GM18909 (cell line): ENCODE measurements around the gene TECR.
A peak's percentile ranks its signal among the peaks of the same experiment; 100 is the strongest.
"Not testable (repeated sequence)": the region's sequence is repeated elsewhere in the genome, so short reads cannot be mapped to it uniquely, and the experiment has no call there.

Source experiments
- ATAC-seq: cut with Tn5 transposase; IDR thresholded peaks from one replicate; pipeline ENCODE4 v1.9.1; 2021; ENCODE audit warnings: mild to moderate bottlenecking; ENCODE audit not compliant: unreplicated experiment, poor library complexity

Gene TECR

DNA sequence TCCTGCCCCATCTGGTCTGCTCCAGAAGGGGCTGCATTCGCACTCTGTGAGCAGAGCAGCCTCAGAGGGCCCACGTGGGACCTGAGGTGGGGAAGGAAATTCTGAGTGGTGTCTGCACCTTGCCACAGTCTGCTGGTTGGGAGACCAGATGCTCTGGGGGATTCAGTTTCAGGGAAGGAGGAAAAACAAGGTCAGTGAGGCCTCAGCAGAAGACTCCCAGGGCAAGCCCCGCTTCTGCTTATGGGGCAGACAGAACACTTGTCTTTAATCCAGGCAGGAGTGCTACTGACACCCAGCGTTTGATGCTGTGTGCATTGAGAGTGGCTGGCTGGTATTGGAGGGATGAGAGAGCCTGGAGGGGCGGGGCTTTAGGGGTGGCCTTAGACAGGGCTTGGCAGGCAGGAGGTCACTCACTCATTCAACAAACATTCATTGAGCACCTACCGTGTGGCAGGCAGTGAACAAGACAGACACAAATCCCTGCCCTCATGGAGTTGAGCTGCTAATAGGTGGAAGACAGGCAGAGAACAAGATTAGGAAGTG lies 48.6 kb downstream of the TECR start:
- no peak for ATAC-seq

DNA sequence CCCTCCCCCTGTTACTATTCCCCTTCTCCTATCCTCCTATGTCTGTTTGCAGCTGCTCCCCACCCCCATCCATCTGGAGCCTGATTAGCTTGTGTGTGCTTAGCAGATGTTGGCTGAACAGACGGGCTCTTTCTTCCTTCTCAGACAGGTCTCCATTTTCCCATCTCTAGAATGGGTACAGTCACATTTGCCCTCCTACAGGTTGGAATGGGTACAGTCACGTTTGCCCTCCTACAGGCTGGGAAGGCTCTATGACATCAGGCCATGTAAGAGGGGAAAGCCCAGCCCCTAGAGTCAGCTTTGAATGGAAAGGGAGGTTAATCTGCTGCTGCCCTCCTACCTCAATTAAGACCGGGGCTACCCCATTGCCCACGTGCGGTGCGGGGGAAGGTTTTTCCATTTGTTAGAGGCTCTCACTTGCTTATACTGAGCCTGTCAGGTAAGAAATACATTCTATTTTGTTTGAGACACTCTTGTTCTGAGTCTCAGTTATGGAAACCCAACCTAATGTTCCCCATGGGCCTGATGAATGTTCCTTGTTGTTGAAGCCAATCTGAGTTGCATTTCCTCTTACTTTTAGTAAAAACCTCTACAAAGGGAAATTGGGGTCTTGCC lies 51.3 kb downstream of the TECR start:
- ATAC-seq: no peak

DNA sequence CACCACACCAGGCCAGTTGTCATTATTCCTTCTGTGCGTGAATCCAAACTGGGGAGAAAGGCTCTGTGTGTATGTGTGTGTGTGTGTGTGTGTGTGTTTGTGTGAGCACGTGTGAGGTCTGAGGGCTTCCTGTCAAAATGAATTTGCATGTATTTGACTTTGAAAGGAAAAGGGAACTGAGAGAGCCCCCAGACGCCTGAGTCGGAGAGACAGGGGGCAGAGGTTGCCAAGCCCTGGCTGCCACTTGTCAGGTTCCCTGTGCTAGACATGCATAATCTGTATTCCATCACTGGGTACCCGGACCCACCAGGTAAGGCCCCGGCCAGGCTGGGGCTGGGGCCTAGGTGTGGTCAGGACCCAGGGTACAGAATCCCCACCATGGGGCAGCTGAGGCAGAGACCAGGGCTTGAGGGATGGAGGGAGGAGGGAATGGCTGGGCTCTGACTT lies 53.5 kb downstream of the TECR start, which contains the start of gene CLEC17A:
CLEC17A (plus strand) TSS at position 191 of the 447 bp plus-strand sequence; CDS start at position 268, 77 bp downstream.
- ATAC-seq: peak; percentile 36

DNA sequence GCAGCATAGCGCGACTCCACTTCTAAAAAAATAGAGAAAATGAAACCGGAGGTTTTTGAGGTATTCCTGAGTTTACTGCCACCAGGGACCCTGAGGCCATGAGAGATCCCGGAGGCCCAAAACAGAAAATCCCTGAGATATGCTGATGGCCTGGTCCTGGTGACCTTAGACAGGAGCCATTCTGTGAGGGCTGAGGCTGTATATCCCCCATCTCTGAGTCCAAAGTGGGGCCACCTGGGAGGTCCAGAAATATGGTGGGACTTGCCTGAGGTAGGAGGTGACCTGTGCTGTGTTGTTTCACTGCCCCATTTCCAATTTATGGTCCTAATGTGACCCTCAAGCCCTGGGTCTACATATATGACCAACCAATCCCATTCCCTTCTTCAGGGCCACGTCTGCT lies 55.0 kb downstream of the TECR start:
- not testable (repeated sequence) for ATAC-seq

DNA sequence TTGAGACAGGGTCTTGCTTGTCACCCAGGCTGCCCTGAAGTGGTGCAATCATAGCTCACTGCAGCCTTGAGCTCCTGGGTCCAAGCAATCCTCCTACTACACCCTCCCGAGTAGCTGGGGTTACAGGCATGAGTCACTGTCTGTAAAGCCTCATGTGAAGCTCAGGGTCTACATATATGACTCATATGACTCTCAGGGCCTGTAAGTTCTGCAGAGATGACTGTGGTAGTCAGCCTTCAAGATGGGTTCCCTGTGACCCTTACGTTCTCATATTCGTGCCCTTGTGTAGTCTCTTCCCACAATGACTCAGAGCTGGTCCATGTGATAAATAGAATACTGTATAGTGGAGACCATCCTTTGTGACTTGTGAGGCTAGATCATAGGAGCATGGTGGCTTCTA lies 55.8 kb downstream of the TECR start:
- ATAC-seq: peak; percentile 75

DNA sequence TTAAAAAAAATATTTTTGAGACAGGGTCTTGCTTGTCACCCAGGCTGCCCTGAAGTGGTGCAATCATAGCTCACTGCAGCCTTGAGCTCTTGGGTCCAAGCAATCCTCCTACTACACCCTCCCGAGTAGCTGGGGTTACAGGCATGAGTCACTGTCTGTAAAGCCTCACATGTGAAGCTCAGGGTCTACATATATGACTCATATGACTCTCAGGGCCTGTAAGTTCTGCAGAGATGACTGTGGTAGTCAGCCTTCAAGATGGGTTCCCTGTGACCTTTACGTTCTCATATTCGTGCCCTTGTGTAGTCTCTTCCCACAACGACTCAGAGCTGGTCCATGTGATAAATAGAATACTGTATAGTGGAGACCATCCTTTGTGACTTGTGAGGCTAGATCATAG lies 60.0 kb downstream of the TECR start:
- ATAC-seq: not testable (repeated sequence)

DNA sequence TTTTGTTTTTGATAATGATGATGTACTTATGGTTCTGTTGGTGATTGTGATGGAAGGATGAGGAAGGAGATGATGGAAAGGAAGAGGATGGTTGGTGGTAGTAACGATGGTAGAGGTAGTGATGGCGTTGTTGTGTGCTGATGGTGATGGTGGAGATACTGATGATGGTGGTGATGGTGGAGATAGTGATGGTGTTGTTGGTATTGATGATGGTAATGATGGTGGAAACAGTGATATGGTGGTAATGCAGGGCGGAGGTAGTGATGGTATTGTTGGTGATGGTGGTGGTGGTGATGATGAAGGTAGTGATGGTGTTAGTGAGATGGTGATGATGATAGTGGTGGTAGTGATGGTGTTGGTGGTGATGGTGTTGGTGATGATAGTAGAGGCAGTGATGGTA lies 66.2 kb downstream of the TECR start:
- ATAC-seq: no peak

DNA sequence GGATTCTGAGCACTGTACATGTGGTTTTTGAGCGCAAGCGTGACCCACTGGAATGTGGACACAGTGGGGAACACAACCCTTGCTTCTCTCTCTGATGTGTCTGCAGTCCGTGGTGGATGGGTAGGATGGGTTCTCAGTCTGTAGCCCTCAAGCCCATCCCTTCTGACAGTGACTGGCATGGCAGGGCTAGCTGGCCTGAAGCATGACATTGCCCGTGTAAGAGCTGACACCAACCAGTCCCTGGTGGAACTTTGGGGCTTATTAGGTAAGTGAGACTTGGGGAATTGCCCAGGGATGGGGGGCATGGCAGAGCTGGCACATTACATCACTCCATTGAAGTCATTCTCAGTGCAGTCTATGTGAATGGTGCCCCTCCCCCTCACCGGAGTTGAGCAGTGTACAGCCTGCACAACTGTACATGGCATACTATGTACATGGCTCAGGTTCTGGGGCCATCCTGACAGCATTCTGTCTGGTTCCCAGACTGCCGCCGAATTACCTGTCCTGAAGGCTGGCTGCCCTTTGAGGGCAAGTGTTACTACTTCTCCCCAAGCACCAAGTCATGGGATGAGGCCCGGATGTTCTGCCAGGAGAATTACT lies 70.3 kb downstream of the TECR start:
- no peak for ATAC-seq

DNA sequence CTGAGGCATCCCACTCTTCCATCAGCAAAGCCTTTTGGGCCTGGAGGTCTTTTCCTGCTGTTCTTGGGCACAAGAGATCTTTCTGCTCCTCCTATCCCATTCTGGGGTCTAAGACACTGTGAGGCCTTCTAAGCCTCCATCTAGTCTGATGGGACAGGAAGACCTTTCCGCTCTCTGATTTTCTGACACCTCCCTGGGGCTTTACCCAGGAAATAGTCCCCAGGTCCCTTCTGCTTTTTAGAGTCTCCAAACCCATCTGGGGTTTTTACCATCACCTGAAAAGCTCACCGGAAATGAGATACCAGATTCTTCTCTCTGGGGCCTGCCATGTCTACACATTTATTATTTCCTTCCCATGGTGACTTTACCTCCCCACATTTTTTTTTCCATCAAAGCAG lies 74.6 kb downstream of the TECR start:
- peak; percentile 75 for ATAC-seq

DNA sequence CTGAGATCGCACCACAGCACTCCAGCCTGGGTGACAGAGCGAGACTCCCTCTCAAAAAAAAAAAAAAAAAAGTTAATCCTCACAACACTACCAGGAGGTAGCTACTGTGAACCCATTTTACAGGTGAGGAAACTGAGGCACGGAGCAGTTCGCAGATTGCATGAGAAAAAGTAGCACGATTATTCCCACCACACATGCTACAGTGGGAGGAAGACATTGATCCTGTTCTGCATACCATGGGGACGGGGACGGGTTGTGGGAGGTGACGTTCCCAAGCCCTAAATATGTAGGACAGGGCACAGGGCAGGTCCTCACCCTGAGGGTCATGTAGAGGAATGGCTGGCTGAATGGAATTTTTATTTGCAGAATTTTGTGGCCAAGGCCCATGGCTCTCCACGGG lies 77.2 kb downstream of the TECR start:
- no peak for ATAC-seq

DNA sequence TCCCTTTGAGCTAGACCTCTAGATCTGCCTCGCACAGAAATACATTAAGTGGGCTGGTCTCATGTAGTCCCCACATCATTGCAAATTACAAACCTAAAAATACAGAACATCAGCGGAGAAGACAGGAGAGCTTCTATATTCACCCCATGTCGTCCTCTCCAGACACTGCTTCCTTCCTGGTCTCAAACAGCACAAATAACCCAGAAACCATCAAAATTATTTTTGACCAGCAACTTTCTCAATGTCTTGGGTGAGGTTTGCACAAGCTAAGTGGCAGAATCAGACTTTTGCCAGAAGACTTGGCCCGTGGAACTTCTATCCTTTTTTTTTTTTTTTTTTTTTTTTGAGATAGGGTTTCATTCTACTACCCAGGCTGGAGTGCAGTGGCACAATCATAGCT lies 81.7 kb downstream of the TECR start:
- ATAC-seq: no peak

DNA sequence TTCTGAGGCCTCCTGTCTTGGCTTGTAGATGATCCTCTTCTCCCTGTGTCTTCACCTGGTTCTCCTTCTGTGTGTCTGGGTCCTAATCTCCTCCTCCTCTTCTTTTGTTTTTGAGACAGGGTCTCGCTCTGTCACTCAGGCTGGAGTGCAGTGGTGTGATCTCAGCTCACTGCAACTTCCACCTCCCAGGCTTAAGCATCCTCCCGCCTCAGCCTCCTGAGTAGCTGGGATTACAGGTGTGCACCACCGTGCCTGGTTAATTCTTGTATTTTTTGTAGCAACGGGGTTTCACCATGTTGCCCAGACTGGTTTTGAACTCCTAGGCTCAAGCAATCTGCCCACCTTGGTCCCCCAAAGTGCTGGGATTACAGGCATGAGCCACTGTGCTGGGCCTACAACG lies 82.8 kb downstream of the TECR start:
- ATAC-seq: not testable (repeated sequence)

DNA sequence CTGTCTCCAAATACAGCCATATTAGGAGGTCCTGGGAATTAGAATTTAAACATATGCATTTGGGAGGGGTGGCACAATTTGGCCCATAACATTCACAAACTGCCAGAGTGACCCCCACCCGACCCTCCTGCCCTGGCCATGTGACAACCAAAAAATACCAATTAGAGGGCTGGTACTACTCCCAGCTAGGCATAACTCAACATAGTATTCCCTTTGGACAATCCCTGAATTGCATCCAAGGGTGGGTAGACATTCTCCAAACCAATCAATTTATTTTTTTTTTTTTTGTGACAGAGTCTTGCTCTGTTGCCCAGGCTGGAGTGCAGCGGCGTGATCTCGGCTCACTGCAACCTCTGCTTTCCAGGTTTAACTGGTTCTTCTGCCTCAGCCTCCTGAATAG lies 83.3 kb downstream of the TECR start:
- ATAC-seq: no peak

DNA sequence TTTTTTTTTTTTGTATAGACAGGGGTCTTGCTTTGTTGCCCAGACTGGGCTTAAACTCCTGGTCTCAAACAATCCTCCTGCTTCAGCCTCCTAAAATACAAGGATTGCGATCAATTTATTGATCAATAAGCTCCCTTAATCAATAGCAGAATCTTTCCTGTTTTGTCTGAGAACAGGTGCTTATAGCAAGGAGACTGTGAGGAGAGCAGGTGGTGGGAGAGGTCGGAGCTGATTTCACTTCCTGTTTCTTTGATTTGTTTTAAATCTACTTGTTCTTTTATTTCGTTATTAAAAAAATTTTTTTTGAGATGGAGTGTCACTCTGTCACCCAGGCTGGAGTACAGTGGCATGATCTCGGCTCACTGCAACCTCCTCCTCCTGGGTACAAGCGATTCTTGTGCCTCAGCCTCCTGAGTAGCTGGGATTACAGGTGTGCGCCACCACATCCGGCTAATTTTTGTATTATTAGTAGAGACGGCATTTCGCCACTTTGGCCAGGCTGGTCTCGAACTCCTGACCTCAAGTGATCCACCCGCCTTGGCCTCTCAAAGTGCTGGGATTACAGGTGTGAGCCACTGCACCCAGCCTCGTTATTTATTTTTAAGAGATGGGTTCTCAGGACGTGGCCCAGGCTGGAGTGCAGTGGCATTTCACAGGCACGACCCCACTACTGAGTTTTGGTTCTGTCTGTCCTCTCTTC lies 84.2 kb downstream of the TECR start:
- ATAC-seq: not testable (repeated sequence)

DNA sequence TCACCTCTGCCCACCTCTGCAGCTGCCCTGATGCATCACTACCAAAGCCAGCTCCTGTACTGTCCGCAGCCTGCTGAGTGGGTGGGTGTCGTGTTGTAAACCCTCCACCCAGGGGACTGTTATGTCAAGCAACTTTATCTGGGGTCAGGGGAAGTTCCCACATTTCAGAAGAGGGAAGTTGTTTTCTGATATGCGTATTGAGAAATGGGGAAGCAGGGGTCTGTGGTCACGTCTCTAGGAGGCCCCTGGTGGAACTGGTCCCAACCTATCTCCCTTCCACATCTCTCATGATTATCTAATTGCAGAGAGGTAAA lies 84.7 kb downstream of the TECR start:
- no peak for ATAC-seq
